GM19324 (cell line): ENCODE measurements around the gene NFKB2.

Experiments used
- ATAC-seq: cut with Tn5 transposase; IDR thresholded peaks from one replicate; pipeline ENCODE4 v1.9.1; 2021; ENCODE audit warnings: mild to moderate bottlenecking, moderate library complexity; ENCODE audit not compliant: unreplicated experiment, low FRiP score

Gene NFKB2

DNA sequence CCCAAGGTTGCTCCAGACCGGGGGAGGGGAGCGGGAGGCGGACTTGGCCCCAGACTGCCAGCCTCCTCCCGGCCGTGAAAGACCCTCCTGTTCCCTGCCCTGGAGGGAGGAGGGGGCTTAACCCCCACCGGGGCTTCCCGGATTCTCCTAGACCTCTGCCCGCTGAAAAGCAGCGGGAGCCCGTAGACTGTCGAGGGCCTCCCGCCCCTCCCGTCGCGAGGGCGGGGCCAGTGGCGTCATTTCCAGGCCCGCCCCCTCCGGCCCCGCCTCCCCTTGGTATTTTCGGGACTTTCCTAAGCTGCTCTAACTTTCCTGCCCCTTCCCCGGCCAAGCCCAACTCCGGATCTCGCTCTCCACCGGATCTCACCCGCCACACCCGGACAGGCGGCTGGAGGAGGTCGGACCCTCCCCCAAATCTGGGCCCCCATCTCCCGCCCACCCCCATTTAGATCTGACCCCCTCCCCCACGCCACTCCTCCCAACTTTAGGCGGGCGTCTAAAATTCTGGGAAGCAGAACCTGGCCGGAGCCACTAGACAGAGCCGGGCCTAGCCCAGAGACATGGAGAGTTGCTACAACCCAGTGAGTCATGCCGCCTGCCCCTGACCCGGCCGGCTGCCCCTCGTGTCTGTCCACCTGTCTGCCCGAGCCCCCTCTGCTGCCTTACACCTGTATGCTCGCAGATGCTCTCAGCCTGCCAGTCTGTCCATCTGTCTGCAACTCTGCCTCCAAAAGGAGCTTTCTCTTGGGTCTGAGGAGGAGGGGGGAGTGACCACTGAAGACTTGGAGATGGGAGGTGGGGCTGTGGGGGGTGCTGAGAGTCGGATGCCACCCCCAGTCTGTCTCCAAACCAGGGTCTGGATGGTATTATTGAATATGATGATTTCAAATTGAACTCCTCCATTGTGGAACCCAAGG, at the start of gene NFKB2:
Gene NFKB2 (plus strand): TSS at position 306 of the 917 bp plus-strand sequence. CDS start 255 bp downstream, at position 561.
- ATAC-seq = peak; percentile 30

- ATAC-seq = no peak
Observed at GRCh38 chr10:102347236-102347828, 48.2 kb upstream of the NFKB2 start.

- no peak for ATAC-seq
Observed at GRCh38 chr10:102352066-102352715, 43.3 kb upstream of the NFKB2 start.

DNA sequence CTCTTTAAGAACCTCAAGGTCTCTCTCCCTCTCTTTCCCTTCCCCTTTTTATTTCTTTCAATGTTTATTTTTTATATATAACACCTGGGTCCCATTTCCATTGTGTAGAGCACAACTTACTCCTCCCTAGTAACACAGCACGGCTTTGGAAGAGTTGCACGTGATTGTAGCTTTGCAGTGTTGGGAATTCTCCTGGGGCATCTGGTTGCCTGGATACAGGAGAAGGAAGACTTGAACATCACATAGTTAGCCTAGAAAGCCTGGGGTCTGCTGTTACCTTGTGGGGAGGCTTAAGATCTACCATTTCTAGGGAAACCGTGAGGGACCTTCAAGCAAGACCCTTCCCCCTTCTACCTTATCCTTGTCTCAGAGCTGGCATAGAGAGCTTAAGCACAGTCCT, 41.1 kb upstream of the NFKB2 start:
- ATAC-seq = no peak

- no peak for ATAC-seq
Observed at GRCh38 chr10:102358712-102359382, 36.7 kb upstream of the NFKB2 start.

GRCh38 chr10:102367441-102367840, 28.1 kb upstream of the NFKB2 start:
- ATAC-seq = no peak

DNA sequence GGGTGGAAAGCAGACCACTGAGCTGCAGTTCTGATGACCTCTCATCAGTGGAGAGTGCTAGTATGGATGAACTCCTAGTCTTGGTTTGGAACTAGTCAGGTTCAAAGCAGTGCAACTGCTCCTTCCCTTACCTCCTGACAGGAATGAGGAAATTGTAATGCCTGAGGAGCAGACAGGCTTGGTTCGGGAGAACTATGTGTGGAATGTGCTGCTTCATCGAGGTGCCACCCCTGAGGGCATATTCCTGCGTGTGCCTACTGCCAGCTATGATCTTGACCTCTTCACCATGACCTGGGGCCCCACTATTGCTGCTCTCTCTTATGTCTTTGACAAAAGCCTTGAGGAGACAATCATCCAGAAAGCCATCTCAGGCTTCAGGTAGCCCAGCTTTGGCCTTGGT, 27.4 kb upstream of the NFKB2 start:
- ATAC-seq = no peak

- no peak for ATAC-seq
Observed at GRCh38 chr10:102371295-102371694, 24.2 kb upstream of the NFKB2 start.

DNA sequence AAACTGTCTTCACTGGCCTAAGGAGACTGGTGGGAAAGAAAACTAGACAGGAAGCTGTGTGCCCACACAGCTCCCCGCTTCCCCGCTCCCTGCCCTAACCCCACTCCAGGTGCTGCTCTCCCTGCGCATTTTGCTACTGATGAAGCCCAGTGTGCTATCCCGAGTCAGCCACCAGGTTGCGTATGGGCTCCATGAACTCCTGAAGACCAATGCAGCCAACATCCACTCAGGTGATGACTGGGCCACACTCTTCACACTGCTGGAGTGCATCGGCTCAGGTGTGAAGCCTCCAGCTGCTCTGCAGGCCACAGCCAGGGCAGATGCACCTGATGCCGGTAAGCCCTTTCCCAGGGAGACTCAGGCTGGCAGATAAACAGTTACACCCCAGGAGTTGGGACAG, 20.3 kb upstream of the NFKB2 start:
- no peak for ATAC-seq

GRCh38 chr10:102375867-102376266, 19.6 kb upstream of the NFKB2 start:
- ATAC-seq = no peak

GRCh38 chr10:102376901-102377300, 18.6 kb upstream of the NFKB2 start:
- ATAC-seq = no peak

GRCh38 chr10:102379383-102379782, 16.1 kb upstream of the NFKB2 start:
- no peak for ATAC-seq

DNA sequence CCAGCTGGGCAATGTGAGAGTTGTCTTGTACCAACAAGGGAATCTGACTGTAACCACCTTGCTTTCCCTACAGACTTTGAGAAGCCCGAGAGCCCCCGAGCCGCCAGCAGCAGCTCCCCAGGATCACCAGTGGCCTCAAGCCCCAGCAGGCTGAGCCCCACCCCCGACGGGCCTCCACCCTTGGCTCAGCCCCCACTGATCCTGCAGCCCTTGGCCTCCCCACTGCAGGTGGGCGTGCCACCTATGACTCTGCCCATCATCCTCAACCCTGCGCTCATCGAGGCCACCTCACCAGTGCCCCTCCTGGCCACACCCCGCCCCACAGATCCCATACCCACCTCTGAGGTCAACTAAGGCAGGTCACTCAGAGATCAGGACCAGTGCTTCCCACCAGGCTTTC, 13.5 kb upstream of the NFKB2 start:
- ATAC-seq = no peak

- ATAC-seq = no peak
Observed at GRCh38 chr10:102382871-102383270, 12.6 kb upstream of the NFKB2 start.

GRCh38 chr10:102384053-102384452, 11.5 kb upstream of the NFKB2 start:
- ATAC-seq = no peak

GRCh38 chr10:102384606-102385429, 10.7 kb upstream of the NFKB2 start:
- ATAC-seq = no peak

GRCh38 chr10:102389894-102390293, 5.6 kb upstream of the NFKB2 start:
- ATAC-seq = no peak

DNA sequence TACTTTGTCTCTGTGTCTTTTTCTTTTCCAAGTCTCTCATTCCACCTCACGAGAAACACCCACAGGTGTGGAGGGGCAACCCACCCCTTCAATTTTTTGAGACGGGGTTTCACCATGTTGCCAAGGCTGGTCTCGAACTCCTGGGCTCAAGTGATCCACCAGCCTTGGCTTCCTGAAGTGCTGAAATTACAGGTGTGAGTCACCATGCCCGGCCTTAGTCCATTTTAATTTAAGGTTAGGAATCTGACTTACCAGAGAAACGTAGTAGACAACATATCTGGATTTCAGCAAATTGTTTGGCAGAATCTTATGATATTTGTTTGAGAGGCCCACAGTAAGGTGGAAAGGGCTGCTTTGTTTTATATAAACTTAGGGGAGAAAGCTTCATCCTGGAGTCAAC, 3.2 kb upstream of the NFKB2 start:
- ATAC-seq = no peak

DNA sequence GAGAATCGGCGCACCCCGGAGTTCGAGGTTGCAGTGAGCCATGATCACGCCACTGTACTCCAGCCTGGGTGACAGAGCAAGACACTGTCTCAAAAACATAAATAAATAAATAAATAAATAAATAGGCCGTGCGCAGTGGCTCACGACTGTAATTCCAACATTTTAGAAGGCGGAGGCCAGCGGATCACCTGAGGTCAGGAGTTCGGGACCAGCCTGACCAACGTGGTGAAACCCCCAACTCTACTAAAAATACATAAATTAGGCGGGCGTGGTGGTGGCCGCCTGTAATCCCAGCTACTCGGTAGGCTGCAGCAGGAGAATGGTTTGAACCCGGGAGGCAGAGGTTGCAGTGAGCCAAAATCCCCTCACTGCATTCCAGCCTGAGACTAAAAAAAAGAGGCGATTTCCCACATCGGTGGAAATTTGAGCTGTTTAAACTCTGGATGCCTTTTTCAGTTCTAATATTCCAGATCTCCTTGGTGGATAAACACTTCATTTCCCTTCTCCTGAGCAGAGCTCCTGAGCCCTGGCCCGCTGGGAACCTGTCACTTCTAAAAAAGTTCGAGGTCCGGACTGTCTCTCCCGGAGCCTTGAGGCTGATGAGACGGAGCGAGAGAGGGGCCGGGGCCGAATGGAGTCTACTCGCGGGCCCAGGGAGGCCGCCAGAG, 2.0 kb upstream of the NFKB2 start:
- no peak for ATAC-seq
